Measurements from ENCODE around the gene PAX5.

PAX5 gene

DNA sequence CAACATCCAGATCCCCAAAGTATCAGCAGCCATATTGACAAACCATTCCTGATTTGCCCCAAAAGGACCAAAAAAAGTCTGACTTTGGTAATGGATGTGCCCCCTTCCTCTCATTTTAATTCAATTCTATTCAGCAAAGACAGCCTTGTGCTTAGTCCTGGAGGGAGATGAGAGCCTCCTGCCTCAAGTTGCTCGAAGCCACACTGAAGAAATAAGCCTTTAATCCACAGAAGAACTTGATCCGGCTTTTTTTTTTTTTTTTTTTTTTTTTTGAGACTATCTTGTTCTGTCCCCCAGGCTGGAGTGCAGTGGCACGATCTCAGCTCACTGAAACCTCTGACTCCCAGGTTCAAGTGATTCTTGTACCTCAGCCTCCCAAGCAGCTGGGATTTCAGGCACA lies 8.4 kb upstream of the PAX5 start:
- no peak for DNase-seq (ENCODE audit: extremely low read depth, low read depth)
- no peak for TF ChIP-seq CTCF (IDR thresholded peaks at IDR 0.05; ENCODE audit: low read depth, low read length)

- TF ChIP-seq CTCF (IDR thresholded peaks at IDR 0.05; ENCODE audit: low read depth, low read length): no peak
- no peak for DNase-seq (ENCODE audit: extremely low read depth, low read depth)
These were observed 6.5 kb upstream of the PAX5 start for GRCh38 chr9:37040508-37041127.

DNA sequence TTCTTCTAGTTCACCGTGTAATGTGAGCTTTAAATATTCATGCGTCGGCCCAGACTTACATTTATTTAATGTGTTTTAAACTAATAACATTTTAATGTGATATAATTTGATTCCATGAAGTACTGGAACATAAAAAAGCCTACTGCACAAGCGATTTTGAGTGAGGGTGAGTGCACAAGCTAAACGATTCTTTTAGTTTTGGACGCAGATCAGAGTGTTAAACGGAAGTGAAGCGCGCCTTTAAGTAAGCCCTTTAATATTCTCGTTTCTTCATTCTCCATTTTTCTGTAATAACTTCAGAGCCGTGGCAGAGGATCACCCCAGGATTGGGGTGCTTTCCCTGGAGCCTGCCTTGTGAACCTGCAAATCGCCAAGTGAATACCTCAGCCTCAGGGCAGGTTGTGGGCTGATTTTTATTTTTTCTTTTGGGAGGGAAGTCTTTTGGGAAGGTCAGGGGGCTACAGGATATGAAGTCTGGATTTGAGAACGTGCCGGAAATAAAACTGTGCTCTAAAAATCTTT lies 4.9 kb upstream of the PAX5 start:
- DNase-seq (ENCODE audit: extremely low read depth, low read depth): no peak
- TF ChIP-seq CTCF (IDR thresholded peaks at IDR 0.05; ENCODE audit: low read depth, low read length): no peak

GRCh38 chr9:37038302-37038942 lies 4.4 kb upstream of the PAX5 start:
- DNase-seq (ENCODE audit: extremely low read depth, low read depth): no peak
- no peak for TF ChIP-seq CTCF (IDR thresholded peaks at IDR 0.05; ENCODE audit: low read depth, low read length)

DNA sequence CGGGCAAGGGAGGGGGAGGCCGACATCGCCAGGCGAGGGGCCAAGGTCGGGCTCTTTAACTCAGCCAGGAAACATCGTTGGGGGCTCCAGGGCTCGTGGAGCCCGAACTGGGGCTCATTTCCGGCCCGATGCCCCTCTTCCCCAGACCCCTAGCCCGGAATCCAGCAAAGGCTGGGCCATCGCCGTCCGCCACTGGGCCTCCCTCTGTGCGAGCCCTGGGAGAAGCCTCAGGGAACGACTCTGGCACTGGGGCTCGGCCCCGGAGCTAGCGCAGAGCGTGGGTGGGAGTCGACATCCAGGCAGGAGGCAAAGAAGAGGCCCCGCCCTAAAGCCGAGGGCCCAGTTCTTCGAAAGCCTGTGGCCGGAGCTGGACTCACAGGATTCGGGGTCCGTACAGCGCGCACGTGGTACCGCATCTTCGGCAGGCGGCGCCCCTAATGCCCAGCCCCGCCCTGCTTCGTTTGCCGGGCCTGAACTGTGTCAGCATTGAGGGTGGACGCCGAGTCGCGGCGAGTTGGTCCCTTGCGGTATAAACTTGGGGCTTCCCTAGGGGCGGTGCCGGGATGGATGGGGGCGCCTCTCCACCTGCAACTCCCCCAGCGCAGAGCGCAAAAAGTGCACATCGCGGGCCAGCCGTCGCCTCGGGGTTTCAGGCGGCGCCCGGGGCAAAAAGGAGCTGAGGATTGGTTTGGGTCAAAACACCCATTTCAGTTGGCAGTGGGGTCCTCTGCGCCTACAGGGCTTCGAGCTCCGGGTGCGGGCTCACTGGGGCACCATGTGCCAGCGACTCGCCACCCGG lies 3.6 kb upstream of the PAX5 start:
- no peak for TF ChIP-seq CTCF (IDR thresholded peaks at IDR 0.05; ENCODE audit: low read depth, low read length)
- no peak for DNase-seq (ENCODE audit: extremely low read depth, low read depth)

- no peak for TF ChIP-seq CTCF (IDR thresholded peaks at IDR 0.05; ENCODE audit: low read depth, low read length)
- DNase-seq (ENCODE audit: extremely low read depth, low read depth): no peak
These were observed 2.9 kb upstream of the PAX5 start for GRCh38 chr9:37036776-37037502.

Data from AG09319 (cell line).